Endothelial cell (in vitro differentiated cells): Measurements from ENCODE around the gene ARFRP1. TPM values are rescaled to one million over a fixed set of nuclear protein-coding genes. Genes with fewer than 3 reads are reported as not detected.
"Not testable (repeated sequence)": the region's sequence is repeated elsewhere in the genome, so short reads cannot be mapped to it uniquely, and the experiment has no call there.

Source experiments
- DNase-seq: peaks from one replicate; pipeline ENCODE4 v3.0.0; 2021; ENCODE audit warnings: low spot score
- H3K27ac Mint-ChIP-seq: one replicate; pipeline ENCODE4 v1.8.0; 2021; ENCODE audit warnings: mixed read lengths, inconsistent platforms; ENCODE audit not compliant: unreplicated experiment
- H3K27me3 Mint-ChIP-seq: one replicate; pipeline ENCODE4 v1.8.0; 2021; ENCODE audit warnings: mild to moderate bottlenecking, moderate library complexity, mixed read lengths, inconsistent platforms; ENCODE audit not compliant: unreplicated experiment
- H3K36me3 Mint-ChIP-seq: one replicate; pipeline ENCODE4 v1.8.0; 2021; ENCODE audit warnings: mild to moderate bottlenecking, low read depth, mixed read lengths, inconsistent platforms; ENCODE audit not compliant: unreplicated experiment
- H3K4me1 Mint-ChIP-seq: one replicate; pipeline ENCODE4 v1.8.0; 2021; ENCODE audit warnings: mild to moderate bottlenecking, mixed read lengths, inconsistent platforms; ENCODE audit not compliant: unreplicated experiment
- H3K4me3 Mint-ChIP-seq: one replicate; pipeline ENCODE4 v1.8.0; 2021; ENCODE audit warnings: mild to moderate bottlenecking, mixed read lengths, inconsistent platforms; ENCODE audit not compliant: unreplicated experiment
- H3K9me3 Mint-ChIP-seq: one replicate; pipeline ENCODE4 v1.8.0; 2021; ENCODE audit warnings: mixed read lengths, inconsistent platforms; ENCODE audit not compliant: unreplicated experiment
- CTCF ChIP-seq: fragments of 200-600 bp; sonication (generic); IDR thresholded peaks from one replicate; pipeline ENCODE4 v1.5.0; 2021; ENCODE audit warnings: antibody characterized with exemption; ENCODE audit not compliant: unreplicated experiment
- total RNA-seq: library from RNA; stranded (reverse); fragmentation: NEBNext Ultra II Directional; extraction: Animal tissue kit (Norgen Biotek cat#: 25700); gene quantifications from one replicate; pipeline ENCODE4 v1.2.1, GENCODE V29; 2021; ENCODE audit not compliant: unreplicated experiment

Gene ARFRP1
- total RNA-seq, 1 donor from 2014 or later: 33.4 TPM

GRCh38 chr20:63732118-63733095 lies 24.6 kb upstream of the ARFRP1 start:
- Mint-ChIP-seq H3K36me3 (peaks cover 24% of the 10 kb centered on the region), H3K9me3 (no peaks in the 10 kb centered on the region), H3K27ac (no peak overlapping the region), H3K4me1 (no peaks in the 10 kb centered on the region), H3K27me3 (peaks cover 16% of the 10 kb centered on the region), H3K4me3 (no peak overlapping the region)
- no peak for TF ChIP-seq CTCF
- DNase-seq: no peak

GRCh38 chr20:63731410-63731809 lies 23.6 kb upstream of the ARFRP1 start:
- TF ChIP-seq CTCF: no peak
- DNase-seq: no peak
- Mint-ChIP-seq H3K4me3 (no peak overlapping the region), H3K27ac (no peak overlapping the region), H3K9me3 (no peaks in the 10 kb centered on the region), H3K4me1 (no peaks in the 10 kb centered on the region), H3K36me3 (peaks cover 28% of the 10 kb centered on the region), H3K27me3 (peaks cover 13% of the 10 kb centered on the region)

GRCh38 chr20:63730189-63730733 lies 22.5 kb upstream of the ARFRP1 start:
- not testable (repeated sequence) for H3K4me1 Mint-ChIP-seq

GRCh38 chr20:63722967-63723622 lies 15.3 kb upstream of the ARFRP1 start:
- H3K36me3 Mint-ChIP-seq: peaks cover 43% of the 10 kb centered on the region
- not testable (repeated sequence) for H3K9me3 Mint-ChIP-seq, H3K4me3 Mint-ChIP-seq, H3K27ac Mint-ChIP-seq, DNase-seq, H3K27me3 Mint-ChIP-seq, H3K4me1 Mint-ChIP-seq

More at GRCh38 chr20:63730189-63730733, 22.5 kb upstream of the ARFRP1 start:
- not testable (repeated sequence) for DNase-seq, H3K27me3 Mint-ChIP-seq, H3K9me3 Mint-ChIP-seq, H3K27ac Mint-ChIP-seq
- Mint-ChIP-seq H3K4me3 (peak overlapping the region; percentile 18), H3K36me3 (peaks cover 29% of the 10 kb centered on the region)

GRCh38 chr20:63718996-63719395 lies 11.2 kb upstream of the ARFRP1 start:
- TF ChIP-seq CTCF: no peak
- Mint-ChIP-seq H3K4me3 (no peak overlapping the region), H3K36me3 (peaks cover 35% of the 10 kb centered on the region), H3K9me3 (no peaks in the 10 kb centered on the region), H3K27ac (no peak overlapping the region), H3K27me3 (peaks cover 2% of the 10 kb centered on the region), H3K4me1 (no peaks in the 10 kb centered on the region)
- DNase-seq: no peak
